GM12891 (cell line): ENCODE results near the gene VSIG10L. TPM values are rescaled to one million over a fixed set of nuclear protein-coding genes. Genes with fewer than 3 reads are reported as not detected.

Experiments used
- DNase-seq: peaks from one replicate; pipeline ENCODE4 v3.0.0; 2011; ENCODE audit warnings: low spot score; ENCODE audit not compliant: insufficient read length
- FAIRE-seq: peaks from 2 replicates; lab custom pipeline; 2011; peaks lifted over from hg19 to GRCh38; lab: Jason Lieb, UNC
- PAX5 ChIP-seq: IDR thresholded peaks from 2 replicates; pipeline ENCODE4 v1.6.1; 2011; ENCODE audit warnings: low read length, moderate library complexity, mild to moderate bottlenecking; ENCODE audit not compliant: insufficient read depth, severe bottlenecking
- POLR2A ChIP-seq: IDR thresholded peaks from 2 replicates; pipeline ENCODE4 v1.6.1; 2011; ENCODE audit warnings: low read depth, low read length, control low read depth
- POLR2AphosphoS5 ChIP-seq: IDR thresholded peaks from 2 replicates; pipeline ENCODE4 v1.6.1; 2011; ENCODE audit warnings: low read depth, low read length, control low read depth
- POU2F2 ChIP-seq: IDR thresholded peaks from 2 replicates; pipeline ENCODE4 v1.6.1; 2011; ENCODE audit warnings: low read depth, mild to moderate bottlenecking, control low read depth, low read length, moderate library complexity
- SPI1 ChIP-seq: IDR thresholded peaks from 2 replicates; pipeline ENCODE4 v1.6.1; 2011; ENCODE audit warnings: low read depth, low read length, control low read depth
- TAF1 ChIP-seq: IDR thresholded peaks from 2 replicates; pipeline ENCODE4 v1.6.1; 2011; ENCODE audit warnings: low read depth, low read length, control low read depth
- polyA plus RNA-seq: library from polyadenylated mRNA; unstranded; fragments of >200 nt; gene quantifications from one replicate; pipeline ENCODE4 v1.2.1, GENCODE V29; 2012; ENCODE audit warnings: low read depth, missing spikeins, inconsistent platforms; ENCODE audit not compliant: missing spikeins

Gene VSIG10L
- 0.99 TPM for polyA plus RNA-seq

DNA sequence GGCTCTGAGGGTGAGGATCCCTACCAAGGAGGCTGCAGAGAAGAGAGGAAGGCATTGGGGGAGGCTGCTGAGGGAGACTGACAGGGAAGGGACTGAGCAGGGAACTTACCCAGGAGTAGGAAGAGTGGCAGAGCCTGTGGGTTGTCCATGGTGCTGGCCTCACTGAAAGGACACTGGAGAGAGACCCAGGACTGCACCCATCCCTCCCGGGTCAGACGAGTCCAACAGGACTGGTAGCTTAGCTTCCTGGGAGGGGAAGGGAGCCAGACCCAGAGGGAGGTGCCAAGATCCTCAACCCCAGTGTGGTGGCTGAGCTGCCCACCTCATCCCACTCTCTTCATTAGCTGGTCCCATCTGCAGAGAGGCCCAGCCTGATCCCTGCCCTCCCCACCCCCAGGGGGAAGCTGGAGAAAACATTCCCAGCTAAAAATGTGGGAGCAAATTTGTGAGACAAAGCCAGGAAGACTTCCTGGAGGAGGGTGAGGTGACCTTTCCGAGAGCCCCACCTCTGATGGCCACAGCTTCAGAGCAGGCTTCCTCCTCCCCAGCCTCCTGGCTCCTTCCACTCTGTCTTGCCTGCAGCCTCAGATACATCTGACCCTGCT lies at the start of gene VSIG10L:
VSIG10L (minus strand) TSS at position 164 of the 605 bp plus-strand sequence; CDS start at position 149, 15 bp downstream.
- FAIRE-seq: no peak

DNA sequence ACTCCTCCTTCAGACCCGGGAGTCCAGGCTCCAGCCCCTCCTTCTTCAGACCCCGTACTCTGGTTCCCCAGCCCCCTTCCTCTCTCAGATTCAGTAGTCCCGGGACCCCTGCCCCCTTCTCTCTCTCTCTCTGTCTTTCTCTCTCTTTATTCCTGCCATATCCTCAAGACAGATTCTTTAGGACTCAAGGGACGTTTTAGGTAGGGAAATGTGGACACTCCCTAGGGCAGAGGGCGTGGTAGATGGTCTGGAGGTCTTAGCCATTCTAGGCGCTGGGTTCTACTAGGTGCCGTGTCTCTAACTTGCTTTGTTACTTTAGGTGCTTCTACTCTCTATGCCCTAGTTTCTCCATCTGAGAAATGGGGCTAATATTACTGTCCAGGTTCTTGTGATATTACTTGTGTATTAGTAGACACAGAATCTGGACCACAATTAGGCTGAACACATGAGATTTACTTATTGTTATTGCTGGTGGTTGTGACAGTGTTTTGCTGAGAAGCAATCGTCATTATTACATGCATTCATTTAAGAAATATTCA lies 49.2 kb upstream of the VSIG10L start:
- DNase-seq (no peak), FAIRE-seq (no peak)
- no peak for TF ChIP-seq POU2F2
- no peak for TF ChIP-seq TAF1

More for the DNA sequence above, at the start of gene VSIG10L:
- no peak for DNase-seq
- no peak for TF ChIP-seq POLR2A
- TF ChIP-seq SPI1: no peak
- TF ChIP-seq POU2F2: no peak
- no peak for TF ChIP-seq PAX5
- no peak for TF ChIP-seq POLR2AphosphoS5
- no peak for TF ChIP-seq TAF1

DNA sequence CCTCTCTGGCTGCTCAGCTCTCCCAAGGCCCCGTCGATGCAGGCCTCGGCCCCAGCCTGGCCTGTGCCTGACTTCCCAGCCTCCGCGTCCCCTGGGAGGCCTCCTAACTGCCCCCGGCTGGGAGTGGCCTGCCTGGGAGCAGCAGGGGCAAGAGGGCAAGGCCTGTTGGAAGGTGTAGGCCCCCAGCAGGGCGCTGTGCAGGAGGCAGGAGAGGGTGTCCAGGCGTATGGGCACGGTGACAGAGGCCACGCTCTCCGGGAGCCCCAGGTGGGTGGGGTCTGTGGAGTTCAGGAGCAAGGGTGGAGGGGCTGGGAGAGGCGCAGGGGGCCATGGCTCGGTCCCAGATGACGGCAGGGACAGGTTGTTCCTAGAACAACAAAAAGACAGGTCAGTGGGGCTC lies 47.2 kb upstream of the VSIG10L start:
- no peak for TF ChIP-seq POLR2A
- no peak for TF ChIP-seq PAX5
- no peak for TF ChIP-seq TAF1
- TF ChIP-seq SPI1: no peak
- no peak for TF ChIP-seq POLR2AphosphoS5
- no peak for TF ChIP-seq POU2F2
- DNase-seq (no peak), FAIRE-seq (no peak)

DNA sequence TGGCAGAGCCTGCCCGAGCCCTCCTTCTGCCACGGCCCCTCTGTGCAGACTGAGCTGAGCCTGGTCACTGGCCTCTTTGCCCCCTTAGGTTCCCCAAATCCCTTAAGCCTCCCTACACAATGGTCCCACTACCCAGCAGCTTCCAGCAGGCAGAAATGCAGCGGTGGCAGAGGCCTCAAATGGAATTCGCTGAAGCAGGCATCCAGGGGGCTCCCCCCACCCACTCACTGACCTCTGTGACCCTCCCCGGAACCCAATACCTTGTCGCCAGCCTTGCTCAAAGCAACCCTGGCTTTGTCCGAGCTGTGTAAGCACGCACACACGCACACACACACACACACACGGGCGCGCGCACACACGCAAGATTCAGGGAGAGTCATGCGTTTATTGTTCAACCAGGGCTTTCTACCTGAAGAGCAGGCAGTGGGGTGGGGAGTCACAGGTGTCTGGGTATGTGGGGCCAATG lies 46.0 kb upstream of the VSIG10L start, which contains the start of gene LIM2:
LIM2 (minus strand) TSS at position 51 of the 466 bp plus-strand sequence. CDS start 531 bp downstream, outside the sequence.
- FAIRE-seq: peak; percentile 33
- DNase-seq: no peak
- TF ChIP-seq POLR2A (no peak), PAX5 (no peak), SPI1 (no peak), POU2F2 (no peak), POLR2AphosphoS5 (no peak), TAF1 (no peak)

DNA sequence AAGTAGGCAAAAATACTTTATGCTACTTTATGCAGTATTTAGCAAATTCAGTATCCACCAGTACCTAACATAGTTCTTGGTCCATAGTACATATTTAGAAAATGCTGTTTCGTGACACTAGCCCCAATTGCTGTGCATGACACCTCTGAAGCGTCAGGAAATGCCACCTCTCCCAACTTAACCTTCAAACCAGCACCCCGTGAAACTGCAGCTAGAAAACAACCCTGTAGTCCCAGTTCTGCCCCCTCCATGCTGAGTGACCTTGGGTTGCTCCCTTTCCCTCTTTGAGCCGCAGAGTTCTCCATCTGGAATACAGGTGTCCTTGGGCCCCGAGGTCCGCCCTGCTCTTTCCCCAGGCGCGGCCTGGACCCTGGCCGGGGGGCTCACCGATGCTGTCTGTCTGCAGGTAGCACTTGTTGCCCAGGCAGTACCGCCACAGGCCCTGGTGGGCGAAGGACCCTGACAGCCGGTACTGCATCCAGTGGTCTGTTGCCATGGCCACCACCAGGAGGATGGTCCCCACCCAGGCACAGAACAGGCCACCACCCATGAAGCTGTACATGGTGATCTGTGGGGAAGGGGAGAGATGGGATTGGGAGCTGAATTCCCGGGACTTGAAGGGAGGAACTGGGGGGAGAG lies 45.1 kb upstream of the VSIG10L start:
- TF ChIP-seq PAX5 (no peak), POLR2A (no peak), SPI1 (no peak), POU2F2 (no peak)
- no peak for FAIRE-seq

DNA sequence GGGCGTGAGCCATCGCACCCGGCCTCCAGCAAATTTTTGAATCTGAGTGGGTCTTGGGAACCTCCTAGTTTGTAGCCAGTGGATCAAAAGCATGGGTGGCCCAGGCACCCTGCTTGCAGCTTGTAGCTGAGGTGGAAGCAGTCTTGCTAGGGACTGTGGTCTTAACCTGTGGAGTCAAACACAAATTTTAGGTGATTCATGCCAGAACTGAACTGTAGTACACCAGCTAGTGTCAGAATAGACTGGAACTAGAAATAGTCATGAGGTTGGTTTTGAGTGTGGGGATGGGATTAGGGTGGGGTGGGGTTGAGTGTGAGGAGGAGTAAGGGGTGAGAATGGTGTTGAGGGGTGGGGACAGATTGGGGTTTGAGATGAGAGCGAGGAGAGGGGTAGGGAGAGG lies 40.1 kb upstream of the VSIG10L start:
- FAIRE-seq (no peak), DNase-seq (no peak)
- TF ChIP-seq SPI1 (no peak), POU2F2 (no peak), POLR2A (no peak), POLR2AphosphoS5 (no peak), TAF1 (no peak), PAX5 (no peak)

More for the DNA sequence above, 45.1 kb upstream of the VSIG10L start:
- no peak for DNase-seq

DNA sequence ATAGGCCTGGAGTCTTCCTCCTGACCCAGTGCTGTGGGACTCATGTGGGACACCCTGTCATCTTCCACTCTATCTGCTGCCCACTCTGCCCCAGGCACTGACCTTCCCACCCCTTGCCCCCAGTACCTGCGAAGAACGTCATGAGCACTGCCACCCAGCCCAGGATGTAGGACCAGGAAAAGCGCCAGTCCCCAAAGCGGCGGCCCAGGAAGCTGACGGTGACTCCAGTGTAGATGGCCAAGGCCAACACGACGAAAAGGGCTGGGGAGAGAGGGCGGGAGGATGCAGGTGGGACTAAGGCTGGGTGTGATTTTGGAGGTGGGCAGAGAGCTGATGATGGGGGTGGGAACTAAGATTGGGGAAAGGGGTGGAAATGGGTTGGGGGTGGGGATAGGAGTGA lies 38.4 kb upstream of the VSIG10L start:
- TF ChIP-seq TAF1: no peak
- no peak for TF ChIP-seq POLR2AphosphoS5
- TF ChIP-seq POU2F2: no peak
- TF ChIP-seq SPI1: no peak
- TF ChIP-seq POLR2A: no peak
- no peak for TF ChIP-seq PAX5
- DNase-seq (no peak), FAIRE-seq (no peak)

DNA sequence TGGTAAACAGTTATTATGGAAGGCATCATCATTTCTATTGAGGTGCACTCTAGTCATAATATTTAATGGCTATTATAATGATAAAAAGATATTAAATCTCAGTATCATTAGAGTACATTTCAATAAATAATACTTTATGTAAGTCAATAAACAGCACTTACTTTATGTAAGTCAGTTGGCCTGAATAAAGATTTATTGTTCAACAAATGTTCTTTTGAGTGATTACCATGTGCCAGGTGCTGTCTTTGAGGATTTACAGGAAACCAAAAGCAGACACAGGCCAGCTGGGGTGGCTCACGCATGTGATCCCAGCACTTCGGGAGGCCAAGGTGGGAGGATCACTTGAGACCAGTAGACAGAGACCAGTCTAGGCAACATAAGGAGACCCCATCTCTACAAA lies 35.5 kb upstream of the VSIG10L start:
- TF ChIP-seq POLR2A: no peak
- no peak for TF ChIP-seq SPI1
- TF ChIP-seq PAX5: no peak
- no peak for TF ChIP-seq POLR2AphosphoS5
- TF ChIP-seq POU2F2: no peak
- TF ChIP-seq TAF1: no peak
- FAIRE-seq (no peak), DNase-seq (no peak)

DNA sequence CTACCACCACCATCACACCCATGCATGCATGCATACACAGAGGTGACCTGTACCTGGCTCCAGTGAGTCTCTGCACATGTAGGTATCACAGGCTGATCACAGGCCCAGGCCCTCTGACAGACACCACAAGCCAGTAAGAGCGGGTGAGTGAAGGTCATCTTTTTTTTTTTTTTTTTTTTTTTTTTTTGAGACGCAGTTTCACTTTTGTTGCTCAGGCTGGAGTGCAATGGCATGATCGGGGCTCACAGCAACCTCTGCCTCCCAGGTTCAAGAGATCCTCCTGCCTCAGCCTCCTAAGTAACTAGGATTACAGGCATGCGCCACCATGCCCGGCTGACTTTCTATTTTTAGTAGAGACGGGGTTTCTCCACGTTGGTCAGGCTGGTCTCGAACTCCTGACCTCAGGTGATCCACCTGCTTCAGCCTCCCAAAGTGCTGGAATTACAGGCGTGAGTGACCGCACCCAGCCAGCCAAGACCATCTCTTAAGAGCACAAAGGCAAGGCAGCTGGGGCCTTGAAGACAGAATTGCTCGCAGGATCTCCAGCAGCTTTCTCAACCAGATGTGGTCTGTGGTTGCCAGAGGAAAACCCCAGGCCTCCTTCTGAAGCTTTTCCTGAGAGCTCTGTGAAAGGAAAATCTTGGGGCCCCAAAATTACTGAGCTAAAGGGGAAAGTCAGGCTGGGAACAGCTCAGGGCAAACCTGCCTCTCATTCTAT lies 33.7 kb upstream of the VSIG10L start:
- DNase-seq: no peak
- peak; percentile 23 for FAIRE-seq
- TF ChIP-seq POLR2A (no peak), TAF1 (no peak), PAX5 (no peak), POLR2AphosphoS5 (no peak), POU2F2 (no peak), SPI1 (no peak)
